OCI-LY3 (cell line): ENCODE results near the gene HOXD1.

Source experiments
- H2AFZ ChIP-seq: fragments of 200-600, 300-600 bp; shearing (Covaris generic); 2 replicates; pipeline ENCODE4 v1.6.0; 2014; ENCODE audit warnings: antibody characterized with exemption, low read depth, low read length
- H3K27ac ChIP-seq: fragments of 200-600, 300-600 bp; sonication (generic); 2 replicates; pipeline ENCODE4 v1.5.1; 2014; ENCODE audit warnings: mild to moderate bottlenecking, low read length, moderate library complexity, mixed read lengths
- H3K27me3 ChIP-seq: fragments of 200-600, 300-600 bp; sonication (generic); 2 replicates; pipeline ENCODE4 v1.6.1; 2014; ENCODE audit warnings: low read depth, low read length, mixed read lengths
- H3K36me3 ChIP-seq: fragments of 200-600, 300-600 bp; sonication (generic); replicated peaks from 2 replicates; pipeline ENCODE3; 2014; ENCODE audit warnings: low read depth, low read length, mixed read lengths
- H3K4me1 ChIP-seq: fragments of 300-600, 200-600 bp; sonication (generic); 2 replicates; pipeline ENCODE4 v1.6.1; 2014; ENCODE audit warnings: low read length, mixed read lengths
- H3K4me2 ChIP-seq: fragments of 200-600, 300-600 bp; sonication (generic); 2 replicates; pipeline ENCODE4 v1.6.1; 2014; ENCODE audit warnings: low read length, mixed read lengths
- H3K4me3 ChIP-seq: fragments of 300-600, 200-600 bp; sonication (generic); 2 replicates; pipeline ENCODE4 v1.5.1; 2014; ENCODE audit warnings: antibody characterized with exemption, mild to moderate bottlenecking, low read length, moderate library complexity
- H3K79me2 ChIP-seq: fragments of 300-600, 200-600 bp; shearing (Covaris generic); 2 replicates; pipeline ENCODE4 v1.6.1; 2014; ENCODE audit warnings: mild to moderate bottlenecking, low read length, mixed read lengths
- H3K9ac ChIP-seq: fragments of 300-600, 200-600 bp; shearing (Covaris generic); 2 replicates; pipeline ENCODE4 v1.6.0; 2014; ENCODE audit warnings: mild to moderate bottlenecking, low read length, moderate library complexity
- H3K9me3 ChIP-seq: fragments of 200-600, 300-600 bp; shearing (Covaris generic); 2 replicates; pipeline ENCODE4 v1.6.1; 2014; ENCODE audit warnings: low read length, mixed read lengths; ENCODE audit not compliant: insufficient read depth
- H4K20me1 ChIP-seq: fragments of 200-600, 300-600 bp; sonication (generic); 2 replicates; pipeline ENCODE4 v1.6.1; 2016; ENCODE audit warnings: low read length, mixed read lengths; ENCODE audit not compliant: insufficient read depth
- CTCF ChIP-seq: fragments of 200-600, 300-600 bp; sonication (generic); IDR thresholded peaks from 2 replicates; pipeline ENCODE4 v1.5.1; 2014; ENCODE audit warnings: antibody characterized with exemption, low read length, low read depth
- EZH2phosphoT487 ChIP-seq: fragments of 200-600 bp; shearing (Covaris generic); IDR thresholded peaks from 2 replicates; pipeline ENCODE4 v1.6.1; 2018; ENCODE audit warnings: antibody characterized with exemption, mixed run types, low read depth

HOXD1 gene

GRCh38 chr2:176200971-176201370 is 12.5 kb downstream of the HOXD1 start:
- Histone ChIP-seq H3K4me3 (no peak overlapping the region), H3K27ac (no peak overlapping the region), H3K9me3 (no peaks in the 10 kb centered on the region), H3K27me3 (0 out of 2 replicates have a peak, but pooled peaks cover 2% of the 10 kb centered on the region), H3K36me3 (no peaks in the 10 kb centered on the region), H2AFZ (no peak overlapping the region), H3K79me2 (no peaks in the 10 kb centered on the region), H3K9ac (no peak overlapping the region), H3K4me1 (no peaks in the 10 kb centered on the region), H4K20me1 (no peaks in the 10 kb centered on the region), H3K4me2 (no peak overlapping the region)
- TF ChIP-seq CTCF: no peak
- TF ChIP-seq EZH2phosphoT487: no peak

- H4K20me1 ChIP-seq: no peaks in the 10 kb centered on the region
- TF ChIP-seq EZH2phosphoT487 (no peak), CTCF (no peak)
- H3K36me3 ChIP-seq: no peaks in the 10 kb centered on the region
- no peak overlapping the region for H3K4me2 ChIP-seq
- no peaks in the 10 kb centered on the region for H3K4me1 ChIP-seq
- H3K27ac ChIP-seq: no peak overlapping the region
- H3K79me2 ChIP-seq: no peaks in the 10 kb centered on the region
- no peaks in the 10 kb centered on the region for H3K9me3 ChIP-seq
- H3K4me3 ChIP-seq: no peak overlapping the region
- no peak overlapping the region for H2AFZ ChIP-seq
- 0 out of 2 replicates have a peak, but pooled peaks cover 2% of the 10 kb centered on the region for H3K27me3 ChIP-seq
- no peak overlapping the region for H3K9ac ChIP-seq
Measured at GRCh38 chr2:176202491-176202890, 14.0 kb downstream of the HOXD1 start.

- H3K36me3 ChIP-seq: no peaks in the 10 kb centered on the region
- H2AFZ ChIP-seq: no peak overlapping the region
- 0 out of 2 replicates have a peak, but pooled peaks cover 2% of the 10 kb centered on the region for H3K27me3 ChIP-seq
- TF ChIP-seq EZH2phosphoT487 (no peak), CTCF (no peak)
- no peak overlapping the region for H3K4me2 ChIP-seq
- H4K20me1 ChIP-seq: no peaks in the 10 kb centered on the region
- H3K27ac ChIP-seq: no peak overlapping the region
- H3K79me2 ChIP-seq: no peaks in the 10 kb centered on the region
- no peaks in the 10 kb centered on the region for H3K4me1 ChIP-seq
- H3K4me3 ChIP-seq: no peak overlapping the region
- no peak overlapping the region for H3K9ac ChIP-seq
- no peaks in the 10 kb centered on the region for H3K9me3 ChIP-seq
Measured at GRCh38 chr2:176205126-176205525, 16.7 kb downstream of the HOXD1 start.

GRCh38 chr2:176206136-176206535 is 17.7 kb downstream of the HOXD1 start:
- no peak overlapping the region for H3K27ac ChIP-seq
- H3K4me1 ChIP-seq: no peaks in the 10 kb centered on the region
- no peaks in the 10 kb centered on the region for H3K9me3 ChIP-seq
- H3K36me3 ChIP-seq: no peaks in the 10 kb centered on the region
- H3K79me2 ChIP-seq: no peaks in the 10 kb centered on the region
- H3K4me3 ChIP-seq: no peak overlapping the region
- TF ChIP-seq CTCF (no peak), EZH2phosphoT487 (no peak)
- no peak overlapping the region for H3K9ac ChIP-seq
- no peak overlapping the region for H2AFZ ChIP-seq
- no peaks in the 10 kb centered on the region for H4K20me1 ChIP-seq
- H3K27me3 ChIP-seq: 0 out of 2 replicates have a peak, but pooled peaks cover 3% of the 10 kb centered on the region
- H3K4me2 ChIP-seq: no peak overlapping the region
